GM08714 (cell line): Measurements from ENCODE around the gene CAPG.

Experiments
- H3K4me3 ChIP-seq: fragments of 200-500 bp; sonication (Bioruptor generic); 2 replicates; pipeline ENCODE4 v1.5.1; 2014; ENCODE audit warnings: mild to moderate bottlenecking, low read length, inconsistent platforms
- ZNF274 ChIP-seq: IDR thresholded peaks from 2 replicates; pipeline ENCODE4 v1.6.1; 2012; ENCODE audit warnings: mild to moderate bottlenecking, low read depth, low read length

CAPG gene

DNA sequence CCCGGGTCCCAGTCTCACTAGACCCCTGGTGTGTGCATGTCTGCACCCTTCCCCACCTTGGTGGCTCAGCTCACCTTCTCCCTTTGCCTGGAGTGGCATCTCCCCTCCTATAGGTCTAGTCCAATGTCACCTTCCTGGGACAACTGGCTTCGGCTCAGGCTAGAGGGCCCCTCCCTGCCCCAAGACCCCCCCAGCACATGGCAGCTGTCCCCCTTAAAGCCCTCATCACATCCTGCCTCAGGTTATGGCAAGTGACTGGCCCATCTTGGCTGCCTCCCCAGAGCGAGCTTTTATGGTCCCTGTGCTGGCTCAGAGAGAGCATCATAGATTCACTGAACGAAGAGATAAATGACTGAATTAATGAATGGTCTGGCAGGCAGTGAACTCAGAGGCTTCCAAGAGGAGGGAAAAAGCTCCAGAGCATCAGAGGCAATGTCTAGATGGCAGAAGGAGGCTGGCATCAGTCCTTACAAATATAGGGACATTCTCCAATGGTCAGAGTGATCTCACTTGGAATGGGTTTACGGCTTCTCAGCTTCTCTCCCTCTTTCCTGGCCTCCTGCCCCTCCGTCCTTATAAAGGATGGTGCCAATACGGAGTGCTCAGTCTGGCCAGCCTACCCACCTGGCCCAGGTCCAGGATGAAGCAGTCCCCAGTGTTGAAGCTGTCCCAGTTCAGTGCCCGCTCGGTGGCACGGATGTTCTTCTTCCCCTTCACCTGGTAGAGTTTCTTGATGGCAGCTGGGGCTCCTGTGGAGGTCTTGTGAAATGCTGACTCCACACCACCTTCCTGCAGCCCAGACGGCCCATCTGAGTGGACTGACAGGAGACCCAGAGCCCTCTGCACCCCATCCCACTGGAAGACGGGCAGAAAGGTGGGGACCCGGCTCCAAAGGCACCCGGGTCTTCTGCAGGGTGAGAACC is 9.4 kb downstream of the CAPG start:
- no peak for TF ChIP-seq ZNF274
- H3K4me3 ChIP-seq: no peak overlapping the region

GRCh38 chr2:85400023-85400422 is 10.1 kb downstream of the CAPG start:
- TF ChIP-seq ZNF274: no peak
- no peak overlapping the region for H3K4me3 ChIP-seq

DNA sequence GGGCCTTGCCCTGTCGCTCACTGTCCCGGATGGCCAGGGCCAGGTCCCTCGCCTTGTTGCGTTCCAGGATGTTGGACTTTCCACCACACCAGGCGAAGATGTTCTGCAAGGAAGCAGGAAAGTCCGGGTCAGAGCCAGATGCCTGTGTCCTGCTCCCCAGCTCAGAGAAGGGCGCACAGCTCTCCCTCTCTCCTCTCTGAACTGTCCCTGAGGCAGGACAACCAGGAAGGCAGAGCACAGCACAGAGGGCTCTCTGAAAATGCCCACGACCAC is 11.0 kb downstream of the CAPG start:
- no peak overlapping the region for H3K4me3 ChIP-seq
- no peak for TF ChIP-seq ZNF274

GRCh38 chr2:85398426-85399182 is 11.6 kb downstream of the CAPG start:
- H3K4me3 ChIP-seq: no peak overlapping the region
- no peak for TF ChIP-seq ZNF274

- no peak overlapping the region for H3K4me3 ChIP-seq
- no peak for TF ChIP-seq ZNF274
Observed at GRCh38 chr2:85397925-85398331, 12.2 kb downstream of the CAPG start.

- no peak overlapping the region for H3K4me3 ChIP-seq
- no peak for TF ChIP-seq ZNF274
Observed at GRCh38 chr2:85396531-85397470, 13.4 kb downstream of the CAPG start.

- no peak for TF ChIP-seq ZNF274
- H3K4me3 ChIP-seq: no peak overlapping the region
Observed at GRCh38 chr2:85395912-85396475, 14.2 kb downstream of the CAPG start.

- H3K4me3 ChIP-seq: no peak overlapping the region
- no peak for TF ChIP-seq ZNF274
Observed at GRCh38 chr2:85394976-85395375, 15.2 kb downstream of the CAPG start.

- no peak for TF ChIP-seq ZNF274
- no peak overlapping the region for H3K4me3 ChIP-seq
Observed at GRCh38 chr2:85394261-85394681, 15.9 kb downstream of the CAPG start.

DNA sequence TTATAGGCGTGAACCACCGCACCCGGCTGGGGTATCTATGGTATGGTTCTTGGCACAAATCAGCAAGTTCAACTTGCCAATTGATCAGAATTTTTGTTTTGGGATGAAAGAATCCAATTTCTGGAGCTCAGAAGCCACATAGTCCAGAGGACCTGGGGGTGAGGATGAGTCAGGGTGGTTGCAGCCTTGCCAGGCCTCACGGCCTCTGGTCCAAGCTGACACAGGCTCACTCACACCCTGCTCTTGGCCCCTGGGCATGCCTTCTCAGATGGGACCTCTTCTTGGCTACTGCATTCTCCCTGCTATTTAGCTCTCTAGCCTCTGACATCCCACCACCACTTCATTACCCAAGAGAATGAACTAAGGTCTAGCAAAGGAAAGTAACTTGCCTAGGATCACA is 16.3 kb downstream of the CAPG start:
- H3K4me3 ChIP-seq: no peak overlapping the region
- TF ChIP-seq ZNF274: no peak

DNA sequence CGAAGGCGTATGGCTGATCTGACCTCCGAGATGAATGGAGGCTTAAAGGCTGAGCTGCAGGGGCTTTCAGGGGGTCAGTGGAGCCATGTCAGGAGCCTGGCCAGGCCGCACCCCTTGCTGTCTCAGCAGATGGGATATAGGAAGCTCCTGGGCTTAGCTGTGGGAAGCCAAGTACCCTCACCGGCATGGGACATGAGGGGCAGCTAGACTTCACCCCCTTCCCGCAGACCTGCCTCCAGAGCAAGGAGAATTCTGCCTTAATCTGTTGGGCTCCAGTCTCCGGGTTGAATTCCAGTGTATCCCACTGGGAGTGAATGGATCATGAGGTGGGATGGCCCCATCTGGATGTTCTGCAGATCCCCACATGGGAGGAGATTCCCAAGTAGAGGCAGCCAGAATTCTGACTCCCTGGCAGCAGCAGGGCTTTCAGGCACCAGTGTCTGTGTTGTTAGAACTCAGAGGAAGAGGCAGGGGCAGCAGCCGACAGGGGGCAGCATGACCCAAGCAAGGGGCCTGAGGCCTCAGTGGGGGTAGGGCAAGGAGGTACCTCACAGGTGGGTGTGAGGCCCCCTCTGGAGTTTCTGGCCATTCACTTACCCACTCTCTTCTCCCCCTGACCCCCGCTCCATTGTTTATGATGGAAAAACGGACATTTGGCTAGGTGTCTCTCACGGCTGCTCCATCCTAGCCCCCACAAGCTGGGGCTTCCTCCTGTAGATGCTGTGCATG is 19.1 kb downstream of the CAPG start:
- TF ChIP-seq ZNF274: no peak
- H3K4me3 ChIP-seq: no peak overlapping the region

GRCh38 chr2:85388878-85389538 is 21.2 kb downstream of the CAPG start:
- TF ChIP-seq ZNF274: no peak
- no peak overlapping the region for H3K4me3 ChIP-seq

DNA sequence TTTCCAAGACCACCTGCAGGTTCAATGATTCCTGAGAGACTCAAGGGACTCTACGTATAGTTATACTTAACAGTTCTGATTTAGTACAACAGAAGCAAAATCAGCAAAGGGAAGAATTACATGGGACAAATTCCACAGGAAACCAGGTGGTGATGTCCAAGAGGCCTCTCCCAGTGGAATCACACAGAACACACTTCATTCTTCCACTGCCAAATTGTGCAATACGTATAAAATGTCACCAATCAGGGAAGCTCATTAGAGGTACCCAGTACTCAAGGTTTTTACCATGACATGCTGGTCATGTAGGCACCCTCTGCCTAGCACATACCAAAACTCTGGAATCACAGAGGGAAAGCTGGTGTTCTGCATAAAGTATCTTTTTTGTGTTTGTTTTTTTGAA is 22.4 kb downstream of the CAPG start:
- no peak overlapping the region for H3K4me3 ChIP-seq
- no peak for TF ChIP-seq ZNF274

GRCh38 chr2:85385746-85386145 is 24.4 kb downstream of the CAPG start:
- no peak for TF ChIP-seq ZNF274
- H3K4me3 ChIP-seq: no peak overlapping the region
